GM18868 (cell line): Measurements from ENCODE around the gene SPSB2.

ENCODE experiments used
- ATAC-seq: cut with Tn5 transposase; IDR thresholded peaks from one replicate; pipeline ENCODE4 v1.9.1; 2021; ENCODE audit warnings: mild to moderate bottlenecking, moderate library complexity; ENCODE audit not compliant: unreplicated experiment

SPSB2 gene

GRCh38 chr12:6834873-6835272, 38.2 kb downstream of the SPSB2 start:
- ATAC-seq: no peak

- no peak for ATAC-seq
Measured at GRCh38 chr12:6834254-6834653, 38.8 kb downstream of the SPSB2 start.

GRCh38 chr12:6833189-6833890, 39.8 kb downstream of the SPSB2 start:
- ATAC-seq: no peak

- ATAC-seq: no peak
Measured at GRCh38 chr12:6832125-6832524, 41.0 kb downstream of the SPSB2 start.

GRCh38 chr12:6831450-6831995, 41.6 kb downstream of the SPSB2 start:
- no peak for ATAC-seq

GRCh38 chr12:6830999-6831398, 42.1 kb downstream of the SPSB2 start:
- ATAC-seq: no peak

GRCh38 chr12:6830286-6830890, 42.7 kb downstream of the SPSB2 start:
- no peak for ATAC-seq

GRCh38 chr12:6829536-6830220, 43.4 kb downstream of the SPSB2 start:
- ATAC-seq: no peak

GRCh38 chr12:6828781-6829535, 44.1 kb downstream of the SPSB2 start:
- no peak for ATAC-seq

GRCh38 chr12:6827982-6828780, 44.9 kb downstream of the SPSB2 start, which contains the start of gene P3H3:
Gene P3H3 (plus strand): TSS chr12:6828407. CDS start chr12:6828441, 34 bp downstream.
- ATAC-seq: no peak

GRCh38 chr12:6827437-6827911, 45.6 kb downstream of the SPSB2 start:
- ATAC-seq: no peak

- ATAC-seq: no peak
Measured at GRCh38 chr12:6826734-6827436, 46.2 kb downstream of the SPSB2 start.

- ATAC-seq: no peak
Measured at GRCh38 chr12:6826125-6826733, 46.9 kb downstream of the SPSB2 start.

GRCh38 chr12:6825398-6826124, 47.5 kb downstream of the SPSB2 start:
- ATAC-seq: no peak

GRCh38 chr12:6824901-6825381, 48.2 kb downstream of the SPSB2 start:
- ATAC-seq: no peak

GRCh38 chr12:6824085-6824775, 48.9 kb downstream of the SPSB2 start:
- ATAC-seq: no peak

GRCh38 chr12:6823182-6824084, 49.7 kb downstream of the SPSB2 start:
- no peak for ATAC-seq
